H9 (cell line): ENCODE results near the gene PNMA1. TPM values are rescaled to one million over a fixed set of nuclear protein-coding genes. Genes with fewer than 3 reads are reported as not detected.
A peak's percentile ranks its signal among the peaks of the same experiment; 100 is the strongest.

ENCODE experiments used
- DNase-seq: peaks from one replicate; pipeline ENCODE4 v3.0.0-alpha.2; 2017
- H2AFZ ChIP-seq: one replicate; pipeline ENCODE4 v1.6.1; 2013; ENCODE audit warnings: mild to moderate bottlenecking, low read length, control low read depth, moderate library complexity
- H2AK5ac ChIP-seq: 2 replicates; pipeline ENCODE4 v1.6.1; 2013; ENCODE audit warnings: low read length, control low read depth, mixed read lengths; ENCODE audit not compliant: insufficient read length
- H2BK120ac ChIP-seq: one replicate; pipeline ENCODE4 v1.6.1; 2013; ENCODE audit warnings: low read depth, mild to moderate bottlenecking, low read length, control low read depth, inconsistent platforms; ENCODE audit not compliant: poor library complexity, severe bottlenecking
- H2BK12ac ChIP-seq: 2 replicates; pipeline ENCODE4 v1.6.1; 2013; ENCODE audit warnings: low read length, control low read depth, mixed read lengths, low read depth; ENCODE audit not compliant: insufficient read length
- H2BK15ac ChIP-seq: 2 replicates; pipeline ENCODE4 v1.6.1; 2013; ENCODE audit warnings: low read depth, low read length, control low read depth
- H2BK20ac ChIP-seq: one replicate; pipeline ENCODE4 v1.6.1; 2013; ENCODE audit warnings: low read depth, mild to moderate bottlenecking, low read length, control low read depth, inconsistent platforms; ENCODE audit not compliant: poor library complexity, severe bottlenecking
- H2BK5ac ChIP-seq: 2 replicates; pipeline ENCODE4 v1.6.1; 2013; ENCODE audit warnings: low read length, control low read depth, mixed read lengths; ENCODE audit not compliant: insufficient read length
- H3K14ac ChIP-seq: 2 replicates; pipeline ENCODE4 v1.6.1; 2013; ENCODE audit warnings: low read length, control low read depth; ENCODE audit not compliant: insufficient read depth
- H3K18ac ChIP-seq: 2 replicates; pipeline ENCODE4 v1.6.1; 2013; ENCODE audit warnings: low read depth, mild to moderate bottlenecking, mixed read lengths, low read length, control low read depth; ENCODE audit not compliant: insufficient read length
- H3K23ac ChIP-seq: 2 replicates; pipeline ENCODE4 v1.6.1; 2013; ENCODE audit warnings: low read length, control low read depth, mixed read lengths, low read depth; ENCODE audit not compliant: insufficient read length
- H3K23me2 ChIP-seq: 2 replicates; pipeline ENCODE4 v1.6.1; 2013; ENCODE audit warnings: low read depth, mild to moderate bottlenecking, mixed read lengths, low read length, control low read depth; ENCODE audit not compliant: insufficient read length, poor library complexity, severe bottlenecking
- H3K27ac ChIP-seq: 2 replicates; pipeline ENCODE4 v1.5.1; 2013; ENCODE audit warnings: low read length, control low read depth, mixed read lengths, low read depth; ENCODE audit not compliant: insufficient read length
- H3K27me3 ChIP-seq: 2 replicates; pipeline ENCODE4 v1.6.1; 2013; ENCODE audit warnings: low read length, control low read depth, inconsistent platforms; ENCODE audit not compliant: insufficient read depth
- H3K4ac ChIP-seq: 2 replicates; pipeline ENCODE4 v1.6.1; 2013; ENCODE audit warnings: low read depth, mild to moderate bottlenecking, control low read depth, inconsistent platforms, low read length, moderate library complexity
- H3K4me1 ChIP-seq: 2 replicates; pipeline ENCODE4 v1.6.1; 2013; ENCODE audit warnings: low read length, control low read depth, inconsistent platforms; ENCODE audit not compliant: insufficient read depth
- H3K4me2 ChIP-seq: 2 replicates; pipeline ENCODE4 v1.6.1; 2013; ENCODE audit warnings: low read length, control low read depth, mixed read lengths; ENCODE audit not compliant: insufficient read length, insufficient read depth
- H3K56ac ChIP-seq: 2 replicates; pipeline ENCODE4 v1.6.1; 2013; ENCODE audit warnings: low read depth, mild to moderate bottlenecking, mixed read lengths, low read length, control low read depth; ENCODE audit not compliant: insufficient read length
- H3K79me1 ChIP-seq: 2 replicates; pipeline ENCODE4 v1.6.1; 2013; ENCODE audit warnings: low read depth, mild to moderate bottlenecking, moderate library complexity, low read length, control low read depth, inconsistent platforms; ENCODE audit not compliant: insufficient read depth, poor library complexity, severe bottlenecking
- H3K79me2 ChIP-seq: 2 replicates; pipeline ENCODE4 v1.6.1; 2013; ENCODE audit warnings: low read length, control low read depth, inconsistent platforms; ENCODE audit not compliant: insufficient read depth
- H3K9ac ChIP-seq: 2 replicates; pipeline ENCODE4 v1.6.1; 2013; ENCODE audit warnings: low read length, control low read depth, mixed read lengths; ENCODE audit not compliant: insufficient read length; ENCODE audit errors: extremely low read depth
- H3K9me3 ChIP-seq: one replicate; pipeline ENCODE4 v1.6.1; 2013; ENCODE audit warnings: low read depth, low read length, inconsistent platforms; ENCODE audit not compliant: control insufficient read depth
- H3T11ph ChIP-seq: one replicate; pipeline ENCODE4 v1.6.1; 2013; ENCODE audit warnings: mild to moderate bottlenecking, low read length, control low read depth, inconsistent platforms
- H4K20me1 ChIP-seq: one replicate; pipeline ENCODE4 v1.6.1; 2013; ENCODE audit not compliant: control insufficient read depth, insufficient read length, insufficient read depth
- H4K5ac ChIP-seq: 2 replicates; pipeline ENCODE4 v1.6.1; 2013; ENCODE audit warnings: low read depth, mild to moderate bottlenecking, mixed read lengths, low read length, control low read depth; ENCODE audit not compliant: insufficient read length
- H4K8ac ChIP-seq: replicated peaks from 2 replicates; pipeline ENCODE4 v1.6.1; 2013; ENCODE audit warnings: low read length, control low read depth, mixed read lengths, low read depth; ENCODE audit not compliant: insufficient read length
- H4K91ac ChIP-seq: 2 replicates; pipeline ENCODE4 v1.6.1; 2013; ENCODE audit warnings: low read depth, mild to moderate bottlenecking, moderate library complexity, mixed read lengths, low read length, control low read depth; ENCODE audit not compliant: insufficient read length
- H3K27ac Mint-ChIP-seq, 3 experiments: 2 replicates in 2 of 3; 3 replicates in 1 of 3; pipeline ENCODE4 v1.8.0; 2020 to 2021; ENCODE audit warnings: mixed read lengths in 3 of 3, mild to moderate bottlenecking in 1 of 3, moderate library complexity in 1 of 3
- H3K27me3 Mint-ChIP-seq: 2 replicates; pipeline ENCODE4 v1.8.0; 2021; ENCODE audit warnings: low read depth, mild to moderate bottlenecking, moderate library complexity, mixed read lengths
- H3K36me3 Mint-ChIP-seq, 3 experiments: 2 replicates in 2 of 3; 3 replicates in 1 of 3; pipeline ENCODE4 v1.8.0; 2020 to 2021; ENCODE audit warnings: low read depth in 3 of 3, mixed read lengths in 3 of 3; ENCODE audit not compliant: insufficient read depth in 1 of 3
- H3K4me1 Mint-ChIP-seq, 2 experiments: 2 replicates each; pipeline ENCODE4 v1.8.0; 2020; ENCODE audit warnings: mixed read lengths in 2 of 2
- H3K4me3 Mint-ChIP-seq, 2 experiments: 2 replicates in 1 of 2; 3 replicates in 1 of 2; pipeline ENCODE4 v1.8.0; 2020 to 2021; ENCODE audit warnings: mild to moderate bottlenecking in 2 of 2, mixed read lengths in 2 of 2, moderate library complexity in 1 of 2
- H3K9me3 Mint-ChIP-seq, 2 experiments: 2 replicates in 1 of 2; 3 replicates in 1 of 2; pipeline ENCODE4 v1.8.0; 2020; ENCODE audit warnings: mild to moderate bottlenecking in 2 of 2, mixed read lengths in 2 of 2, moderate library complexity in 1 of 2
- WGBS: extraction: QIAGEN DNeasy Blood & Tissue Kit; methylation state at CpG from one replicate; pipeline ENCODE4 v1.1.7; 2013; ENCODE audit warnings: missing lambda C conversion rate, low lambda C conversion rate, mixed read lengths; ENCODE audit not compliant: insufficient read length; ENCODE audit errors: extremely low coverage; 5-methylcytosine and 5-hydroxymethylcytosine counted together
- total RNA-seq: library from RNA; stranded (reverse); gene quantifications from 2 replicates; pipeline ENCODE4 v1.2.1, GENCODE V29; 2021
- TF ChIP-seq, protein P1 (sequence below): fragments of 200-600 bp; sonication (generic); conservative IDR thresholded peaks from 3 replicates; pipeline ENCODE4 v1.8.0; 2021; ENCODE audit warnings: antibody characterized with exemption, mild to moderate bottlenecking

The PNMA1 gene
- total RNA-seq, 1 experiment from 2014 or later, result 56.1 TPM

GRCh38 chr14:73715707-73716106 lies 1.5 kb upstream of the PNMA1 start:
- no CpG with 5 or more reads among the region's 4 CpGs for WGBS
- 0 out of 5 replicates have a peak overlapping the region, but pooled peaks of 1 of the 2 experiments have one; percentile 2 for H3K4me3 Mint-ChIP-seq

More at GRCh38 chr14:73715707-73716106, 1.5 kb upstream of the PNMA1 start:
- Histone ChIP-seq H2BK12ac (no peak overlapping the region), H3K79me1 (no peaks in the 10 kb centered on the region), H4K20me1 (peaks cover 2% of the 10 kb centered on the region), H3K9me3 (no peaks in the 10 kb centered on the region), H2BK5ac (no peak overlapping the region), H3K9ac (no peak overlapping the region), H3K79me2 (peaks cover 7% of the 10 kb centered on the region; the same call in 1 of the 2 replicates), H3K23ac (no peak overlapping the region), H2BK20ac (no peak overlapping the region), H3K27ac (no peak overlapping the region), H3K18ac (no peak overlapping the region), H3K27me3 (no peaks in the 10 kb centered on the region), H3T11ph (no peak overlapping the region), H3K23me2 (peaks cover 28% of the 10 kb centered on the region), H3K4me1 (peaks cover 2% of the 10 kb centered on the region; the same call in 1 of the 2 replicates), H2BK15ac (no peak overlapping the region), H3K56ac (no peak overlapping the region), H2BK120ac (no peak overlapping the region), H4K91ac (no peak overlapping the region), H4K8ac (no peak overlapping the region), H3K4ac (no peak overlapping the region), H3K4me2 (no peak overlapping the region), H4K5ac (no peak overlapping the region), H2AFZ (no peak overlapping the region), H3K14ac (no peak overlapping the region), H2AK5ac (no peak overlapping the region)
- H3K27ac Mint-ChIP-seq, result no peak overlapping the region
- H3K36me3 Mint-ChIP-seq, result peaks cover 0 to 11% (median 7%) of the 10 kb centered on the region in 3 experiments; a peak in 5 of 7 replicates
- peaks cover 45 to 51% of the 10 kb centered on the region in 2 experiments for H3K4me1 Mint-ChIP-seq
- no peak for DNase-seq
- peaks cover 7% of the 10 kb centered on the region for H3K27me3 Mint-ChIP-seq
- no peaks in the 10 kb centered on the region; a peak in 1 of 5 replicates for H3K9me3 Mint-ChIP-seq
- TF ChIP-seq, protein P1, sequence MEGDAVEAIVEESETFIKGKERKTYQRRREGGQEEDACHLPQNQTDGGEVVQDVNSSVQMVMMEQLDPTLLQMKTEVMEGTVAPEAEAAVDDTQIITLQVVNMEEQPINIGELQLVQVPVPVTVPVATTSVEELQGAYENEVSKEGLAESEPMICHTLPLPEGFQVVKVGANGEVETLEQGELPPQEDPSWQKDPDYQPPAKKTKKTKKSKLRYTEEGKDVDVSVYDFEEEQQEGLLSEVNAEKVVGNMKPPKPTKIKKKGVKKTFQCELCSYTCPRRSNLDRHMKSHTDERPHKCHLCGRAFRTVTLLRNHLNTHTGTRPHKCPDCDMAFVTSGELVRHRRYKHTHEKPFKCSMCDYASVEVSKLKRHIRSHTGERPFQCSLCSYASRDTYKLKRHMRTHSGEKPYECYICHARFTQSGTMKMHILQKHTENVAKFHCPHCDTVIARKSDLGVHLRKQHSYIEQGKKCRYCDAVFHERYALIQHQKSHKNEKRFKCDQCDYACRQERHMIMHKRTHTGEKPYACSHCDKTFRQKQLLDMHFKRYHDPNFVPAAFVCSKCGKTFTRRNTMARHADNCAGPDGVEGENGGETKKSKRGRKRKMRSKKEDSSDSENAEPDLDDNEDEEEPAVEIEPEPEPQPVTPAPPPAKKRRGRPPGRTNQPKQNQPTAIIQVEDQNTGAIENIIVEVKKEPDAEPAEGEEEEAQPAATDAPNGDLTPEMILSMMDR, result no peak
